ENCODE results near the gene PLEKHG3. TPM values are rescaled to one million over a fixed set of nuclear protein-coding genes. Genes with fewer than 3 reads are reported as not detected.

The PLEKHG3 gene
- total RNA-seq, 1 donor from 2014 or later = 81.0 TPM

DNA sequence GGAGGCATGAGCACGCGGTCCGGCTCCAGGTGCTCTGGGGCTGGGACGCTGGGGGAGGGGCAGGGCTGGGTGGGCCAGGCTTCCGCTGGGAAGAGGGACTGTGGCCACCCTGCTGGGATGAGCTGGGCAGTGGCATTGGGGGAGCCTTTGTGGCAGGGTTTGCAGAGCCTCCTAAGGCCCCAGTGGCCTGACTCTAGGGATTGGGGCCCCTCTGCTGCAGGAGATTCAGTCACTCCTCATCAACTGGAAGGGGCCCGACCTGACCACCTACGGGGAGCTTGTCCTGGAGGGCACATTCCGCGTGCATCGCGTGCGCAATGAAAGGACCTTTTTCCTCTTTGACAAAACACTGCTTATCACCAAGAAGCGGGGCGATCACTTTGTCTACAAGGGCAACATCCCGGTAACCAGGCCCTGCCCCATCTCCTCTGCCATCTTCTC lies 26.9 kb downstream of the PLEKHG3 start:
- no peaks in the 10 kb centered on the region for H3K27me3 Mint-ChIP-seq
- DNase-seq (ENCODE audit: low spot score, unreplicated experiment) = no peak
- H3K36me3 Mint-ChIP-seq (ENCODE audit: insufficient read depth) = peaks cover 22% of the 10 kb centered on the region
- no peak overlapping the region for H3K27ac Mint-ChIP-seq
- peaks cover 9% of the 10 kb centered on the region for H3K4me1 Mint-ChIP-seq (ENCODE audit: low read depth)
- TF ChIP-seq, protein P1, sequence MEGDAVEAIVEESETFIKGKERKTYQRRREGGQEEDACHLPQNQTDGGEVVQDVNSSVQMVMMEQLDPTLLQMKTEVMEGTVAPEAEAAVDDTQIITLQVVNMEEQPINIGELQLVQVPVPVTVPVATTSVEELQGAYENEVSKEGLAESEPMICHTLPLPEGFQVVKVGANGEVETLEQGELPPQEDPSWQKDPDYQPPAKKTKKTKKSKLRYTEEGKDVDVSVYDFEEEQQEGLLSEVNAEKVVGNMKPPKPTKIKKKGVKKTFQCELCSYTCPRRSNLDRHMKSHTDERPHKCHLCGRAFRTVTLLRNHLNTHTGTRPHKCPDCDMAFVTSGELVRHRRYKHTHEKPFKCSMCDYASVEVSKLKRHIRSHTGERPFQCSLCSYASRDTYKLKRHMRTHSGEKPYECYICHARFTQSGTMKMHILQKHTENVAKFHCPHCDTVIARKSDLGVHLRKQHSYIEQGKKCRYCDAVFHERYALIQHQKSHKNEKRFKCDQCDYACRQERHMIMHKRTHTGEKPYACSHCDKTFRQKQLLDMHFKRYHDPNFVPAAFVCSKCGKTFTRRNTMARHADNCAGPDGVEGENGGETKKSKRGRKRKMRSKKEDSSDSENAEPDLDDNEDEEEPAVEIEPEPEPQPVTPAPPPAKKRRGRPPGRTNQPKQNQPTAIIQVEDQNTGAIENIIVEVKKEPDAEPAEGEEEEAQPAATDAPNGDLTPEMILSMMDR (IDR thresholded peaks at IDR 0.05; ENCODE audit: unreplicated experiment) = no peak
- H3K9me3 Mint-ChIP-seq (ENCODE audit: low read depth) = no peaks in the 10 kb centered on the region
- H3K4me3 Mint-ChIP-seq (ENCODE audit: low read depth) = no peak overlapping the region

DNA sequence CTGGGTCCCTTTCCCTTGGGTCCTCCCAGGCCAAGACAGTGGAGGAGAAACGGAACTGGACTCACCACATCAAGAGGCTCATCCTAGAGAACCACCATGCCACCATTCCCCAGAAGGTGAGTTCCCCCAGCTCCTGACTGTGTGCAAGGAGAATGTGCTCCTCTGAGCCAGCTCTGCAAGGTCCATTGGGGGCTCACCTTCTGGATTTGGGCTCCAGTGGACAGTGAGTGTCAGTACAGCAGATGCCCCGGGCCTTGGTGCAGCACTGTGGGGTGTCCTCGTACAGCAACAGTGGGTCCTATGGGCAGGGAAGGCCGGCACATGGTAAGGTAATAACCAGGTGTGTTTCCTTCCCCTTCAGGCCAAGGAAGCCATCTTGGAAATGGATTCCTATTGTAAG lies 27.8 kb downstream of the PLEKHG3 start:
- Mint-ChIP-seq H3K36me3 (ENCODE audit: insufficient read depth) (peaks cover 22% of the 10 kb centered on the region), H3K4me3 (ENCODE audit: low read depth) (no peak overlapping the region), H3K4me1 (ENCODE audit: low read depth) (peaks cover 6% of the 10 kb centered on the region), H3K27me3 (no peaks in the 10 kb centered on the region), H3K27ac (no peak overlapping the region), H3K9me3 (ENCODE audit: low read depth) (no peaks in the 10 kb centered on the region)
- DNase-seq (ENCODE audit: low spot score, unreplicated experiment) = no peak
- TF ChIP-seq, protein P1 (IDR thresholded peaks at IDR 0.05; ENCODE audit: unreplicated experiment) = no peak

DNA sequence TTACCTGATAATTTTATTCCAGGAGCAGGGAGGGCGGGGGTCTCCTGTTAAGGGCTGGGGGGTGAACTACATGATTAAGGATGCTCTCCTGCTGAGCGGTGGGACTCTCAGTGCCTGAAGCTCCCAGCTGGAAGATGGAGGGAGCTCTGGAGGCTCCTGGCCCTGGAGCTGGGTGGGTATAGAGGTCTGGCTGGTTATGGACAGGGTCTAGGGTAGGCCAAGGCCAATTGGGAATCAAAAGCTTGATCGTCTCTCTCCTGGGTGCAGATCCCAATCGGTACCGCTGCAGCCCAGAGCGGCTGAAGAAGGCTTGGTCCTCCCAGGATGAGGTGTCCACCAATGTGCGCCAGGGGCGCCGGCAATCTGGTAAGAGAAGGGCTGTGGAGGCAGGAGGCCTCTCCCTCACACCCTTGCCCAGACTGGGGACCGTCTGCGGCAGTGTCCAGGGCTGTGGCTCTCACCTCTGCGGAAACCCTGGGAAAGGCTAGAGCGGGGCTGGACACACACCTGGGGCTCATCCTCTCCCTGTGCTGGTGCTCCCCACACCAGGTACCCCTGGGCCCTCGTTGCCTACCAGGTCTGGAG lies 28.4 kb downstream of the PLEKHG3 start:
- Mint-ChIP-seq H3K36me3 (ENCODE audit: insufficient read depth) (peaks cover 22% of the 10 kb centered on the region), H3K27ac (no peak overlapping the region), H3K9me3 (ENCODE audit: low read depth) (no peaks in the 10 kb centered on the region), H3K4me1 (ENCODE audit: low read depth) (peaks cover 6% of the 10 kb centered on the region), H3K4me3 (ENCODE audit: low read depth) (no peak overlapping the region), H3K27me3 (no peaks in the 10 kb centered on the region)
- DNase-seq (ENCODE audit: low spot score, unreplicated experiment) = no peak
- TF ChIP-seq, protein P1 (IDR thresholded peaks at IDR 0.05; ENCODE audit: unreplicated experiment) = no peak

DNA sequence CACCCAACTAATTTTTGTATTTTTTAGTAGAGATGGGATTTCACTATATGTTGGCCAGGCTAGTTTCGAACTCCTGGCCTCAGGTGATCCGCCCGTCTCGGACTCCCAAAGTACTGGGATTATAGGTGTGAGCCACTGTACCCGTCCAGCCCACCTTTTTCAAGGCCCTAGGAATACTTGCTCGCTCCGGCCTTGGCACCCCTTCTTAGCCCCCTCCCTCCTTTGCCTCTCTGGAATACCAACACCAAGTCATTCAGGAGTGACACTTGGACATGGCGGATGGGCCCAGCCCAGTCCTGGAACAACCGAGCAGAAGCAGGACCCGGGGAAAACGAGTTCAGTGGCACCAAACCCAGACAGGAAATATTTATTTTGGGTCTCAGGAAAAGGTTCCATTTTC lies 29.1 kb downstream of the PLEKHG3 start:
- no peak overlapping the region for H3K27ac Mint-ChIP-seq
- peaks cover 22% of the 10 kb centered on the region for H3K36me3 Mint-ChIP-seq (ENCODE audit: insufficient read depth)
- peaks cover 6% of the 10 kb centered on the region for H3K4me1 Mint-ChIP-seq (ENCODE audit: low read depth)
- no peak for DNase-seq (ENCODE audit: low spot score, unreplicated experiment)
- no peaks in the 10 kb centered on the region for H3K27me3 Mint-ChIP-seq
- TF ChIP-seq, protein P1 (IDR thresholded peaks at IDR 0.05; ENCODE audit: unreplicated experiment) = no peak
- H3K4me3 Mint-ChIP-seq (ENCODE audit: low read depth) = no peak overlapping the region
- no peaks in the 10 kb centered on the region for H3K9me3 Mint-ChIP-seq (ENCODE audit: low read depth)

DNA sequence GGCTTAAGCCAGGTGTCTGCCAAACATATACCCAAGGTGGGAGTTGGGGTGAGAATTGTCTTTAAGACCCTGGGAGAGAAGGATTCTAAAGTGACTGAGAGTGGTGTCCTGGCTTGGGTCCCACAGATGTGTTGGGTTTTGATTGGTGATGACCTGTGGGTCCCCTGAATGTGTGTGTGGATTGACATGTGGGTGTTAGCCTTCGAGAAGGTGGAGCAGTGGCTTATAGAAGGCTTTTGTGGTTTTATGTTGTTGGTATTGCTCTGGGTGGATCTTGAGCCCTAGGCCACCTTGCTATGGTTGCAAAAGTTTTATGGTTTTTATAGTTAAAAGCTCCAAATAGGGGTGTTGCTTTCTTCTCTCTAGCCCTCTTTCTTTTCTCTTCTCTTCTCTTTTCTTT lies 29.7 kb downstream of the PLEKHG3 start:
- H3K27ac Mint-ChIP-seq = no peak overlapping the region
- TF ChIP-seq, protein P1 (IDR thresholded peaks at IDR 0.05; ENCODE audit: unreplicated experiment) = no peak
- no peak overlapping the region for H3K4me3 Mint-ChIP-seq (ENCODE audit: low read depth)
- H3K9me3 Mint-ChIP-seq (ENCODE audit: low read depth) = no peaks in the 10 kb centered on the region
- H3K36me3 Mint-ChIP-seq (ENCODE audit: insufficient read depth) = peaks cover 19% of the 10 kb centered on the region
- no peaks in the 10 kb centered on the region for H3K27me3 Mint-ChIP-seq
- H3K4me1 Mint-ChIP-seq (ENCODE audit: low read depth) = peaks cover 6% of the 10 kb centered on the region
- DNase-seq (ENCODE audit: low spot score, unreplicated experiment) = no peak
